Measurements from ENCODE around the gene GOLGA6A.

GOLGA6A gene

GRCh38 chr15:74035121-74036017 lies 47.0 kb downstream of the GOLGA6A start:
- no peak for DNase-seq

- no peak for DNase-seq
Measured at GRCh38 chr15:74034206-74034755, 48.1 kb downstream of the GOLGA6A start.

GRCh38 chr15:74032606-74033561 lies 49.5 kb downstream of the GOLGA6A start:
- peak; percentile 22 for DNase-seq

GRCh38 chr15:74032046-74032445 lies 50.3 kb downstream of the GOLGA6A start:
- DNase-seq: no peak

GRCh38 chr15:74028646-74029045 lies 53.7 kb downstream of the GOLGA6A start:
- no peak for DNase-seq

- no peak for DNase-seq
Measured at GRCh38 chr15:74027688-74028087, 54.7 kb downstream of the GOLGA6A start.

GRCh38 chr15:74025436-74025835 lies 56.9 kb downstream of the GOLGA6A start:
- no peak for DNase-seq

- no peak for DNase-seq
Measured at GRCh38 chr15:74024687-74025086, 57.7 kb downstream of the GOLGA6A start.

- no peak for DNase-seq
Measured at GRCh38 chr15:74022706-74023470, 59.5 kb downstream of the GOLGA6A start.
